H1 (cell line): ENCODE data around the gene INTS7. TPM values are rescaled to one million over a fixed set of nuclear protein-coding genes. Genes with fewer than 3 reads are reported as not detected.

ENCODE experiments used
- EGR1 ChIP-seq: IDR thresholded peaks from 2 replicates; pipeline ENCODE4 v1.6.1; 2011; ENCODE audit warnings: low read depth, low read length, borderline replicate concordance
- KDM4A ChIP-seq: IDR thresholded peaks from one replicate; pipeline ENCODE4 v1.7.1; 2012; ENCODE audit warnings: low read depth, mild to moderate bottlenecking, moderate library complexity, low read length, inconsistent platforms; ENCODE audit not compliant: severe bottlenecking
- ZNF274 ChIP-seq: IDR thresholded peaks from 2 replicates; pipeline ENCODE4 v1.7.0; 2012; ENCODE audit warnings: low read length, borderline replicate concordance; ENCODE audit errors: extremely low read depth
- polyA plus RNA-seq, 7 experiments: library from polyadenylated mRNA; depleted of rRNA in 3 of 7; stranded (reverse) in 5 of 7; unstranded in 2 of 7; fragments of >200 nt in 5 of 7; fragments of 200-250 nt in 2 of 7; gene quantifications; 1 replicate in 5 of 7; 2 replicates in 1 of 7; 4 replicates in 1 of 7; pipeline versions ENCODE4 v1.2.1 to v1.2.3, GENCODE V29; 2011 to 2013; ENCODE audit warnings: missing spikeins in 2 of 7, mixed read lengths in 2 of 7
- total RNA-seq: library from RNA; stranded (reverse); fragmentation: NEBNext Ultra II Directional; extraction: Animal tissue kit (Norgen Biotek cat#: 25700); gene quantifications from 2 replicates; pipeline ENCODE4 v1.2.1, GENCODE V29; 2021
- TF ChIP-seq, protein P1 (sequence below), 3 experiments: IDR thresholded peaks; 1 replicate in 2 of 3; 2 replicates in 1 of 3; pipeline versions ENCODE4 v1.5.1 to v1.6.1; 2011; ENCODE audit warnings: low read length in 3 of 3, mild to moderate bottlenecking in 3 of 3, inconsistent platforms in 2 of 3, low read depth in 1 of 3, moderate library complexity in 1 of 3; ENCODE audit not compliant: insufficient read depth in 1 of 3; ENCODE audit errors: control extremely low read depth in 1 of 3
- TF ChIP-seq, protein P2 (sequence below): IDR thresholded peaks from 2 replicates; pipeline ENCODE4 v1.6.1; 2012; ENCODE audit warnings: inconsistent platforms

The INTS7 gene
- total and polyA plus RNA-seq, 2 of the 8 experiments (the other 6 are each of a cell fraction or from before 2014, with no cell fraction given): 15.2 to 22.4 TPM

DNA sequence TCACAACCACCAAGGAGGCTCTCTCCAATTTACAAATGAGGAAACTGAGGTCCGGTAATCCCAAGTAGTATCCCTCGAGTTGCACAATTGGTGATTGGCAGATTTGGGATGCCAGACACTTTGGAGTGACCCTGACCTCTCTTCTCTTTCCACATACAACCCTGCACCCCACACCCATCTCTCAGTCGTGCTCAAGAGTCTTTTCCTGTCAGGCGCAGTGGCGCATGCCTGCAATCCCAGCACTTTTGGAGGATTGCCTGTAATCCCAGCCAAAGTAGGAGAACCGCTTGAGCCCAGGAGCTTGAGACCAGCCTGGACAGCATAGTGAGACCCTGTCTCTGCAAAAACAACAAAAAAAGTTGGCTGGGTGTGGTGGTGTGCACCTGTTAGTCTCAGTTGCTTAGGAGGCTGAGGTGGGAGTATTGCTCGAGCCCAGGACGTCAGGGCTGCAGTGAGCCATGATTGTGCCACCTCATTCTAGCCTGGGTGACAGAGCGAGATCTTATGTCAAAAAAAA is 113.7 kb downstream of the INTS7 start (continued):
- TF ChIP-seq ZNF274 (no peak), KDM4A (no peak), EGR1 (no peak)
- TF ChIP-seq, protein P1, sequence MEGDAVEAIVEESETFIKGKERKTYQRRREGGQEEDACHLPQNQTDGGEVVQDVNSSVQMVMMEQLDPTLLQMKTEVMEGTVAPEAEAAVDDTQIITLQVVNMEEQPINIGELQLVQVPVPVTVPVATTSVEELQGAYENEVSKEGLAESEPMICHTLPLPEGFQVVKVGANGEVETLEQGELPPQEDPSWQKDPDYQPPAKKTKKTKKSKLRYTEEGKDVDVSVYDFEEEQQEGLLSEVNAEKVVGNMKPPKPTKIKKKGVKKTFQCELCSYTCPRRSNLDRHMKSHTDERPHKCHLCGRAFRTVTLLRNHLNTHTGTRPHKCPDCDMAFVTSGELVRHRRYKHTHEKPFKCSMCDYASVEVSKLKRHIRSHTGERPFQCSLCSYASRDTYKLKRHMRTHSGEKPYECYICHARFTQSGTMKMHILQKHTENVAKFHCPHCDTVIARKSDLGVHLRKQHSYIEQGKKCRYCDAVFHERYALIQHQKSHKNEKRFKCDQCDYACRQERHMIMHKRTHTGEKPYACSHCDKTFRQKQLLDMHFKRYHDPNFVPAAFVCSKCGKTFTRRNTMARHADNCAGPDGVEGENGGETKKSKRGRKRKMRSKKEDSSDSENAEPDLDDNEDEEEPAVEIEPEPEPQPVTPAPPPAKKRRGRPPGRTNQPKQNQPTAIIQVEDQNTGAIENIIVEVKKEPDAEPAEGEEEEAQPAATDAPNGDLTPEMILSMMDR (IDR thresholded peaks at IDR 0.05; ENCODE audit: control extremely low read depth in 1 of 3, insufficient read depth in 1 of 3, low read depth in 1 of 3, low read length in 3 of 3): no peak
- TF ChIP-seq, protein P2, sequence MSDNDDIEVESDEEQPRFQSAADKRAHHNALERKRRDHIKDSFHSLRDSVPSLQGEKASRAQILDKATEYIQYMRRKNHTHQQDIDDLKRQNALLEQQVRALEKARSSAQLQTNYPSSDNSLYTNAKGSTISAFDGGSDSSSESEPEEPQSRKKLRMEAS: no peak
